Caki2 (cell line): ENCODE data around the gene ERCC4. TPM values are rescaled to one million over a fixed set of nuclear protein-coding genes. Genes with fewer than 3 reads are reported as not detected.

Experiments used
- DNase-seq: peaks from one replicate; pipeline ENCODE4 v3.0.0-alpha.2; 2015; ENCODE audit warnings: low read depth
- in situ Hi-C: cut with HindIII; loops from 2 replicates; pipeline ENCODE4 v1.10.0; 2016; ENCODE audit warnings: low sequenced_read_pairs, low pct_unique_long_range_greater_than_20kb, mixed read lengths
- total RNA-seq: library from RNA; depleted of rRNA; stranded (reverse); fragments of >200 nt; shearing (Covaris generic); gene quantifications from 2 replicates; pipeline ENCODE4 v1.2.3, GENCODE V29; 2014; ENCODE audit warnings: low replicate concordance; rRNA removed

The ERCC4 gene
- total RNA-seq, 1 experiment from 2014 or later: 4.9 TPM

DNA sequence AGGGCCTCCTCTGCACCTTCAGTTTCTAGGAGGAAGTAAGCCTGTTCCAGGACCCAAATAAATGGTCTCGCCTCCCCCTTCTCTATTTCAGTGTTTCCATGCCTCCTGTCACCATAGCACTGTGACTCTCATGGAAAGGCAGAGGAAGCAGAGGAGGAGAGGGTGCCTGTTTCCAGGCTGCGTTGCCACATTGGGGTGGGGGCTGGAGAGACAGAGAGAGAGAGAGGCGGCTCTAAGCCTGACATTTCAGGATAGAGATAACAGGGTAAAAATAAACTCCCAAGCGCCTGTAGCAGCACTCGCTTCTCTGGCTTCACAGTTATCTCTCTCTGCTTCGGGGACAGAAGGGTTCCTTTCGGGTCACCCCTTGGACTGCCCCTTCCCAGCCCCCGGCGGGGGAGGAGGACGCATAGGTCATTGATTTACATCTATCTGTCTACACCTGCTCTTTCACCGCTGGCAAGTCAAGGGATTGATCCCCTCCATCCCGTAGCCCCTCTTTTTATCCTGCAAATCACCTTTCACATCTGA, 80.0 kb downstream of the ERCC4 start:
- in situ Hi-C loops: no loop called here
- DNase-seq: no peak

- in situ Hi-C loops: no loop called here
- no peak for DNase-seq
These were observed 81.6 kb downstream of the ERCC4 start for GRCh38 chr16:14001521-14001920.

Other genes with a start within 250 kb of the ERCC4 start
- 1.9 and 7.7 TPM in 2 replicates for gene MRTFB, start 151.2 kb downstream of the ERCC4 start, total RNA-seq